ENCODE data around the gene CCDC6.
"Not testable (repeated sequence)": the region's sequence is repeated elsewhere in the genome, so short reads cannot be mapped to it uniquely, and the experiment has no call there.

Gene CCDC6

DNA sequence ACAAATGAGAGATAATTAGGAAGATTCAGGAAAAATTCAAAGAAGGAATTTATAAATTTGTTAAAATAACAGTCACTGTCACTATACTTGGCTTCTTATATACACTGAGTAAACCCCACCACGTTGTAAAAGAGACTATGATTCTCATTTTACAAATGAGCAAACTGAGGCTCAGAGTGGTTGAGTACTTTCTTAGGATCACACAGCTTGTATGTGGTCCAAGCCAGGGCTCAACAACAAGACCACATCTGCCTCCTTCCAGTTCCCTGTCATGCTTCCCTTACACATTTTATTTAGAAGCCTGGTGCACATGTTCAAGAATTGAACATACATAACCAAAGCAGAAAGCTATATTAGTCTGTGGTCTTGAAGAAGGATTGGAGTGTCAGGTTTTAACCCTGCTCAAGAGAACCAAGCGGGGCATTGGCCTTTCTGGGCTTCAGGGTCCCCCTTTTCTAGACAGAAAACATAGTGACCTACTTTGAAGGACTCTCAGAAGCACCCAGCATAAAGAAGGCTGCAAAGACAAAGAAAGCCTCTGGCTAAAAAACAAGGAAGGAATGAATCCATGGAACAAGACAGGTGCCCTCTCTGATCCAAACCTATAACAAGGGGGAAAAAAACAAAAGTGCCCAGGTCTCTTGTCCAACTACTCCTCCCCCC lies 153.9 kb downstream of the CCDC6 start:
- DNase-seq: no peak

DNA sequence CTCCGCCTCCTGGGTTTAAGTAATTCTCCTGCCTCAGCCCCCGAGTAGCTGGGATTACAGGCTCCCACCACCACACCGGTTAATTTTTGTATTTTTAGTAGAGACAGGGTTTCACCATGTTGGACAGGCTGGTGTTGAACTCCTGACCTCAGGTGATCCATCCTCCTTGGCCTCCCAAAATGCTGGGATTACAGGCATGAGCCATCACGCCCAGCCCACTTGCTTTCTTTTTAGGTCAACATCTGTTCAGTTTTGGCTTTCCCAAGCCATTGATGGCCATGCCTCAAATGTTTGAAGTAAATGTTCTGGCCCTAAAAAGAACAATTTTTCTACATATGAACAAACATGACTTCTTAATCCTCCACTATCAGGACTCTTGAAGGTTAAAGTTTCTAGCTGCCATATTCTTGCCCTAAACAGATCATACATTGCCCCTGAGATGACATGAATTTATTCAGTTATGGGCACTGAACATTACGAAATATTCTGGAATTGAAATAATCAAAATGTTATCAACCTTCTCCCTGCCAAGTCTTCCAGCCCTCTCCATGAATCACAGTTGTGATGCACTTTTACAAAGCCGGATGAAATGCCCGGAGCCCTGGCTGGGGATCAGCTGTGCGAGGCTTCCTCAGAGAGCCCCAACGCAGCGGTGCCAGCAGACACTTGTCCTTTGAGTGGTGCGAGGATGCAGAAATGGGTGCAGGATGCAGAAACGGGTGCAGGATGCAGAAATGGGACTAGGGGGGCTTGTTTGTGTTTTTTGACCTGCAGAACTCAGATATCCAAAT lies 156.0 kb downstream of the CCDC6 start:
- no peak for DNase-seq

DNA sequence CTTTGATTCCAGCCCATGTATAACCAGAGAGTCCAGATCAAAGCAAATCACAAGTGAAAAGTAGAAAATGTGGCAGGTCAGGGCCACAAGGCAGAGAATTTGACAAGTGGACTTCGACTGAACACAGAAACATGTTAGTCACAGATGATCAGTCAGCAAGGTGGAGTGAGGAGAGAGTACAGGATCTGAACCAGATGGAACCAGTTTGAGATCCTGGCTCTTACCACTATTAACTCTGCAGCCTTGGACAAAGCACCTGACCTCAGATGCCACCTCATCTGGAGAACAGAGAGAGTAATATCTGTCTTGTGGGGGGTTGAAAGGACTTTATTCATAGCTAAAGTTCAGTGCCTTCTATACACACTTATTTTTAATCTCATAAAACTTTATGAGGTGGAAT lies 157.5 kb downstream of the CCDC6 start:
- no peak for DNase-seq

GRCh38 chr10:59745163-59745650 lies 161.1 kb downstream of the CCDC6 start:
- DNase-seq: no peak

GRCh38 chr10:59744762-59745161 lies 161.6 kb downstream of the CCDC6 start:
- DNase-seq: not testable (repeated sequence)

GRCh38 chr10:59744156-59744555 lies 162.2 kb downstream of the CCDC6 start:
- DNase-seq: not testable (repeated sequence)

- no peak for DNase-seq
These were observed 164.8 kb downstream of the CCDC6 start for GRCh38 chr10:59741583-59741982.

GRCh38 chr10:59741048-59741447 lies 165.3 kb downstream of the CCDC6 start:
- DNase-seq: no peak
